NT2/D1 (cell line): ENCODE data around the gene CEP97.

Source experiments
- YY1 ChIP-seq: IDR thresholded peaks from 2 replicates; pipeline ENCODE4 v1.6.1; 2011; ENCODE audit not compliant: insufficient read length, insufficient read depth
- ZNF274 ChIP-seq: IDR thresholded peaks from 2 replicates; pipeline ENCODE4 v1.6.1; 2011; ENCODE audit warnings: mild to moderate bottlenecking, low read depth, low read length

DNA sequence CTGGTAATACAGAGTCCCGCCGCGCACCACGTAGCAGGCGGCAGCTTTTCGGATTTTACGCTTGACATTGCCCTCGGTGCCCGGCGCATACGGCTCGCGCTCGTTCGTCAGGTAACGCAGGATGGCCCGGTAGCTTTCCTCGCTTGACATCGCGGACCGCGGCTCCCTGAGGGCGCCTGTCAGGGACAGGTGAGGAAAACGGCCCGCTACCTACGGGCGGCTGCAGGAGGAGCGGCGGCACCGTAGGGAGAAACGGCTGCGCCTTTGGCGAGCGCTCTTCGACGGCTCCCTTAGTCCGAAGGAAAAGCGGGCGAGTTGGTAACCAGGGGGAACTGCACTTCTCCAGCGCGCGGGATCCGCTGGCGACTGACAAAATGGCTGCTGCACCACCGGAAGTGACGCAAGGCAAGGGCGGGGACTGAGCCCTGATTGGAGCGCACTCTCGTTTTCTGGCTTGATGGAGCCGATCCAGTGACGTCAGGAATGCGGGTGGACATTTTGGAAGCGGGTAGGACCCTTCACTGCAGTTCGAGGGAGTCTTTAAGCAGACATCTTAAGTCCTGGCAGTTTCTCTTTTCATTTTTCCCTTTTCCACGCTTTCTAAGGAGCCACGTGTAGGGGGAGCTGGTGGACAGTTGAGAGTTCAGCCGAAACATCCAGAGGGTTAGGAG is 47.5 kb upstream of the CEP97 start, which contains the start of gene ZBTB11:
- TF ChIP-seq ZNF274 = no peak
- peak; percentile 99 for TF ChIP-seq YY1
